ENCODE results near the gene MYRF.
A peak's percentile ranks its signal among the peaks of the same experiment; 100 is the strongest.

MYRF gene

GRCh38 chr11:61752117-61752924, at the start of gene MYRF:
Gene MYRF (plus strand): TSS chr11:61752636. CDS start chr11:61752745, 109 bp downstream.
- DNase-seq, result no peak

DNA sequence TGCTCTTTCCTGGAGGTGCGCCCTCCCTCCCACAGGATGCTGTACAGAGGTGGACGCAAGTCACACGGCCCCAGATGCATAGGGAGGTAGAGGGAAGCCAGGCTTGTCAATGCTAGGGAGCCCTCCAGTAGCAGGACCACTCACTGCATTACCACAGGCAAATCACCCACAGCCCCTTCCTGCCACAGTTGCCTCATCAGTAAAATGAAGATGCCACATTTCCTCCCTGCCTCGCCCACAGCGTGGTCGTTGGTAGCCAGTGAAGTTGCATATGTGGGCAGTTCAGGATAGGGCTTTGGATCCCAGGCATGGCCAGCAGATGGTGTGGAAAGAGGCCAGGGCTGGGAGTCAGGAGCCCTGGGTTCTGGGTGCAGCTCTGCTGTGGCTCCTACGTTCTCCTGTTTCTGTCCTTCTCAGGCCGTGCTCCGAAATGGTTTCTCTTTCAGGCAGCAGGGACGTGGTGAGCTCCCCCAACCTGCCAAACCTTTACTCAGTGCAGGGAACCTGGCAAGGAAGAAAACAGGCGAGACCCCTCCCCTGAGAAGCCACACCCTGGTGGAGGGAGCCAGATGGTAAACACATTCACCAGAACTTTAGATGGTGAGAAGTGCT, 49.6 kb upstream of the MYRF start:
- DNase-seq, result no peak

GRCh38 chr11:61704838-61705237, 47.6 kb upstream of the MYRF start:
- DNase-seq, result no peak

GRCh38 chr11:61706452-61707400, 45.7 kb upstream of the MYRF start:
- DNase-seq, result no peak

DNA sequence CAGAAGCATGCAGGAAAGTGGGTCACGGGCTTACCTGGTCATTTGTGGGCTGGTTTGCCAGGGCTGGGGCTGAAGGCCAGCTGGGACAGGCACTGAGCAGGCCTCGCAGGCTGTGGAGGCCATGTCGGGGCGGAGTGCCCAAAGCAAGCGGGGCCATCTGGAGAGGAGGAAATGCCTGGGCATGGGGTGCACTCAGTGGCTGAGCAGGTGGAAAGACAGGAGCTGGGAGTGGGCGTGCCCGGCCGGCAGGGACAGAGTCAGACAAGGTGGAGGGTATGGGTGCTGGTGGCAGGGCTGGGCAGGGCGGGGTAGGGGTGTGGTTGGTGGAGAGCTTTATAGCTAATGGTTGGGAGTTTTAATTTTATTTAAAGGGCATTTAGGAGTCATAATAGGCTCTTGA, 44.9 kb upstream of the MYRF start:
- DNase-seq, result peak; percentile 40

DNA sequence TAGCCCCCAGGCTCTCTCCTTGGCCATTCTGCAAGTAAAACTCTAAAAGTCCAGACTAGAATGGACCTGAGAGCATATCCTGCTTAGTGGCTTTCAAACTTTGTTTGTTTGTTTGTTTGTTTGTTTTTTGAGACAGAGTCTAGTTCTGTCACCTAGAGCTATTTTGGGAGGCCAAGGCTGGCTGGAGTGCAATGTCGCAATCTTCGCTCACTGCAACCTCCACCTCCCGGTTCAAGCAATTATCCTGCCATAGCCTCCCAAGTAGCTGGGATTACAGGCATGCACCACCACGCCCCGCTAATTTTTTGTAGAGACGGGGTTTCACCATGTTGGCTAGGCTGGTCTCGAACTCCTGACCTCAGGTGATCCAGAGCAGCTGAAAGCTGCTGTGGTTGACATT, 43.3 kb upstream of the MYRF start:
- no peak for DNase-seq

GRCh38 chr11:61709572-61709971, 42.9 kb upstream of the MYRF start:
- DNase-seq, result no peak

- DNase-seq, result no peak
Measured at GRCh38 chr11:61710019-61710418, 42.4 kb upstream of the MYRF start.

- no peak for DNase-seq
Measured at GRCh38 chr11:61711037-61711436, 41.4 kb upstream of the MYRF start.

DNA sequence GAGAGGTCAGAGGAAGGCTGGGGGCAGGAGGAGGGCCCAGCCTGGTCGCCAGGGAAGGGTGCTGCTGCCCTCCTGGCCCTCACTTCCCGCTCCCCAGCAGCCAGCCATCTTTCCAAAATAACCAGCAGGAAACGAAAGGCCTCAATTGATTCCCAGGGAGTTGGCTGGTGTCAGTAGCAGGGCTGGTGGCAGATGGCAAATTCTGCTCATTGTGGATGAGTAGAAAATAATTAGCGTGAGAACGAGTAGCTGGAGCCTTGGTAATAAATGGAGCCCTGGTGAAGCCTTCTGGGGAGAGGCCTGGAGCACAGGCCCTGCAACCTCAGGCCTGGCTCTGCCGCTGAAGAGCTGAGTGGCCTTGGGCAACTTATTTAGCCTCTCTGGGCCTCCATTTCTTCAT, 40.9 kb upstream of the MYRF start:
- peak; percentile 87 for DNase-seq

- peak; percentile 69 for DNase-seq
Measured at GRCh38 chr11:61712314-61712713, 40.1 kb upstream of the MYRF start.

DNA sequence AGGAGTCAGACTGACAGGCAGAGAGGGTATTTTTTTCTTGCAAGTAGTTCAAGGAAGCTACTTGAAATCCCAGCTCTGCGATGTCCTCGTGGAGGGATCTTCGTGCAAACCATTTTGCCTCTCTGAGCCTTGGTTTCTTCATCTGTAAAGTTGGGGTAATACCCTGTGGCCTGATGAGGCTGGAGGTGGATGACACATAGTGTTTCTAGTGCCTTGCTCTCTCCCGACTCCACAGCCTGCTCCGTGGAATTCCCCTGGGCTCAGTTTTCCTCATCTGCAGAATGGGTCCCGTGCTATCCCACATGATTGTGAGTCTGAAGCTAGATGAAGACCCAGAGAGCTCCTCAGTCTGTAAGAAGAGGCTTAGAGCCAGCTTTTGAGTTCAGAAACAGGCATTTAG, 39.6 kb upstream of the MYRF start:
- DNase-seq, result no peak

DNA sequence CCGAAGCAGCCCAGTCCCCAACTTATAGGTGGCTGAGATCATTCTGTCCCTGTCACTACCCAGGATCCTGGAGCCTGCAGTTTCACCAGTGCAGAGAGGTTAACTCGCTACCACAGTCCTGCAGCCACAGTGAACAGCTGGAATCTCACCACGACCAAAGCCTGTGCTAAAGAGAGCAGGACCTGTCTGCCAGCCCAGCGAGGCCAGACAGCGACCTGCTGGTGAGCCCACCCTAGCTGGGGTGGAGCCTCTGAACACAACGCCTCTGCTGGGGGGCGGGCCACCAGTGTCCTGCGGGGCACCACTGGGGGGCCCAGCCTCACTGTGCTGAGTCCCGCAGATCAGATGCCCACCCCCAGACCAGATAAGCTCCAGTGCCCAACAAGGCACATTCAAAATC, 39.0 kb upstream of the MYRF start:
- no peak for DNase-seq

- no peak for DNase-seq
Measured at GRCh38 chr11:61713906-61714305, 38.5 kb upstream of the MYRF start.

GRCh38 chr11:61714316-61714715, 38.1 kb upstream of the MYRF start:
- DNase-seq, result no peak

DNA sequence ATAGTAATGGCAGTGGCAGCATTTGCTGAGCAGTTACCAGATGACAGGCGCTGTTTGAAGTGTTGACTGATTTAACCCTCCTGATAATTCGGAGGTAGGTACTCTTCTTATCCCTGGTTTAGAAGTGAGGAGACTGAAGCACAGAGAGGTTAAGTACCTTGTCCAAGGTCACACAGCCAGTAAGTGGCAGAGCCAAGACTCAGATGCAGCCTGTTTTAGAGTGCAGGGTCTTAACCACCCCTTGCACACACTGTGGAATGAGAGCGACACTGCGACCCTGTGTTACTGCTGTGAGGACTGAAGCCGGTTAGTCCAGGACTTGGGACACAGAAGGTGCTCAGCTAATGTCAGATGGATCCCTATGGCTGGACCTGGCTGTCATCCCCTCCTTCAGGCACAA, 37.5 kb upstream of the MYRF start:
- no peak for DNase-seq

- DNase-seq, result no peak
Measured at GRCh38 chr11:61715867-61716266, 36.6 kb upstream of the MYRF start.

GRCh38 chr11:61716478-61717285, 35.8 kb upstream of the MYRF start:
- no peak for DNase-seq

DNA sequence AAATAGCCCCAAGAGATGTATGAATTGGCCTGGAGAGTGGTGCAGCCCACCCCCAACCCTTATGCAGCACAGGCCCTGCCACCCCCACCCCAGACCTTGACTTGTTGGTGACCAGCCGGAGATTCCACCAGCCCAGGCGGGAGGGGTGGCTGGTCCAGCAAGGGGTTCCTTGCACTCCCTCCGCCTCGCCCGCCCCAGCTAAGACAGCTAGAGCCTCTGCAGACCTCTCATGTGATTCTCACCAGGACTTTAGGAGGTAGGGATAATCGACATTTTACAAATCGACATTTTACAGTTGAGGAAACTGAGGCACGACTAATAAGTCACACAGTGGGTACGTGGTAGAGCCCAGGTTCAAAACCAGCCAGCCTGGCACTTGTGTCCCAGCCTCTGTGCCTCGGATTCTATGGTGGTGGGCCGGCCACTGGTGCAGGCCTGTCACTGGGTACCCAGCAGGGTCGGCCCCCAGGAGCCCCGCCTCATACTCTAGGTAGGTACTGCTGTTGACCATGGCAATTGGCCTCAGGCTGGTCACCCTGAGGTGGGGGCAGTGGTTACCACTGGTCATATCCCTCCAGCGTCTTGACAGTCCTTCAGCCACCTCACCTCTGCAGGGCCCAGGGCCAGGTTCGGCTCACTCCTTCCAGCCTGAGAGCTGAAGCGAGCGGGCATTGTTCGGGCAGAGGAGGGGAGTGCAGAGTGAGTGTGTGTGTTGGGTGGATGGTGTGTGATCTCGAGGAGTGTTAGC, 35.0 kb upstream of the MYRF start:
- no peak for DNase-seq

DNA sequence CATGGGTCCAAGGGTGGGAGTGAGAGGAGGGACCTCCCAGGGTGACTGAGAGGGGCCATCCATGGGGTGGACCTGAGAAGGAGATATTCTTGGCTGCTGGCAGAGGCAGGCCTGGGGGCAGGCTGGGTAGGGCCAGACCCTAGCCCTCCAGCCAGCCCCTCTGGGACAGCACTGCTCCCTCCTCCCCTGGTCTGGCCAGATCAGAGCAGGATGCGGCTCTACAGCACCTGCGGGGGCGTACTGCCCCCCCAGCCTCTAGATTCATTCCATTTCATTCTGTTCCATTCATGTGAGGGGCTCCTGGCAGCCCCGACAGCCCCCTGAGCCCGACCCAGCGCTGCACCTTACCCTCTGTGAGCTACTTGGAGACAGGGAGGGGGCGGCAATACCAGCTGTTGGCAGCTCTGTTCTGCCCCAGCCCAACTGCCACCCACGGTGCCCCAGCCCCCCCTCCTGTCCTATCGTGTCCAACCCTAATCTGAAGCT, 34.3 kb upstream of the MYRF start:
- DNase-seq, result no peak

- DNase-seq, result no peak
Measured at GRCh38 chr11:61718621-61719302, 33.7 kb upstream of the MYRF start.
